Stomach (tissue), 4 donors: Measurements from ENCODE around the gene TLR9.

Source experiments
- POLR2A ChIP-seq, 4 donors: fragments of 450-650 bp; IDR thresholded peaks; one replicate each; pipeline ENCODE4 v1.6.1; 2016; ENCODE audit warnings: antibody characterized with exemption in 4 of 4, control low read depth in 2 of 4, mild to moderate bottlenecking in 1 of 4, moderate library complexity in 1 of 4
- POLR2AphosphoS5 ChIP-seq, 3 donors: sonication (generic); formaldehyde crosslinking; IDR thresholded peaks; one replicate each; pipeline ENCODE4 v1.6.1; 2016; ENCODE audit warnings: antibody characterized with exemption in 3 of 3

DNA sequence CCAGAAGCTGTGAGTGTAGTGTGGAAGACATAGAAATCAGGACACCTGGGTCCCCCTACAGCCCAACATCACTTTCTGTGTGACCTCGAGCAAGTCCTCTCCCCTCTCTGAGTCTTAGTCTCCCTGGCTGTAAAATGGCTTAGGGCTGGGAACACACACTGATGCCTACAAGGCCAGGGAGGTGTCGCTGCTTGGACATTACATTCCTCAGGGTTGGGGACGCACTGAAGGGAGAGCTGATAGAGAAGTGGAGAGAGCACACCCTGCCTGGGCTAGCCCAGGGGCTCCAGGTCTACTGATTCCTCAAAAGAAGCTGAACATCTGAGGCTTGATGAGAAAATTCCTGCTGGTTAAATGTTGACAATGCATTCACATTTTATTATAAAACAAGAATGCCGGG lies 33.8 kb downstream of the TLR9 start:
- TF ChIP-seq POLR2AphosphoS5 (IDR thresholded peaks at IDR 0.05) (no peak), POLR2A (IDR thresholded peaks at IDR 0.05) (no peak)
